Activated CD4-positive, alpha-beta T cell treated with anti-CD3 and anti-CD28 coated beads, Interleukin-2, amount 50 U/mL, for 48 hours (primary cell): Measurements from ENCODE around the gene FAM193A.
"Not testable (repeated sequence)": the region's sequence is repeated elsewhere in the genome, so short reads cannot be mapped to it uniquely, and the experiment has no call there.

Experiments
- DNase-seq, 2 experiments: peaks; one replicate each; pipeline ENCODE4 v3.0.0-alpha.2; 2020

FAM193A gene

GRCh38 chr4:2660596-2661211, 124.3 kb downstream of the FAM193A start:
- DNase-seq: no peak

DNA sequence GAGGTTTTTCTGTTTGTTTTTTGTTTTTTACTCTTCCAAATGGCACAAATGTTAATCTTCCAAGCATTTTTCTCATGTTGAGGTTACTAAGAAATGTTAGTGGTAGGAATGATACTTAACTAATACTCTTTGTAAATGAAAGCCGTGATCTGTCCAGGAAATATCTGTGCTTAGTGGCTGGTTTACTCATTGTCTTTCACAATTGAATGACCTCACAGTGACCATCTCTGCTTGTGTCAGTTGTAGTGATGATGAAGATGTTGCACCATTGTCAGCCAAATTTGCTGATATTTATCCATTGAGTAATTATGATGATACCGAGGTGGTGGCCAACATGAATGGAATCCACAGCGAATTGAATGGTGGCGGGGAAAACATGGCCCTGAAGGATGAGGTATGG, 126.2 kb downstream of the FAM193A start:
- DNase-seq: no peak

GRCh38 chr4:2663275-2663674, 126.8 kb downstream of the FAM193A start:
- no peak for DNase-seq

- no peak for DNase-seq
Observed at GRCh38 chr4:2666722-2667247, 130.3 kb downstream of the FAM193A start.

GRCh38 chr4:2667428-2667827, 131.0 kb downstream of the FAM193A start:
- DNase-seq: no peak

- DNase-seq: no peak
Observed at GRCh38 chr4:2671267-2671895, 134.9 kb downstream of the FAM193A start.

GRCh38 chr4:2672082-2672481, 135.6 kb downstream of the FAM193A start:
- DNase-seq: no peak

DNA sequence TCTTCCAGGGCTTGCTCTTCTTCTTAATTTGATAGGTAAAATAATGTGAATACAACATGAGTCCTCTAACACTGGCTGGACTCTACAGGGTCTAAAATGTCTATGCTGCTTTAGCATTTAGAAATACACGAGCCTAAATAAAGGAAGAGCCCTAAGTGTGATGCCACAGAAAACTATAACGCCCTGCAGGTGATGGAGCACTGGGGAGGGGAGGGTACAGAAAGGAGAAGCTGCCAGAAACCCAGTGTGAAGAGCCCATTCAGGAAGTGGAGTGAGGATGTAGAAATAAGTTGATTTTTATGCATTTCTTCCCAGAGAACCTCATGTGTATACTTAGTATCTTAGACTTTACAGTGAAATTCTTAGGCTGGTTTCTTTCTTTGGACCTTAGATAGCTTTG, 136.3 kb downstream of the FAM193A start:
- no peak for DNase-seq

DNA sequence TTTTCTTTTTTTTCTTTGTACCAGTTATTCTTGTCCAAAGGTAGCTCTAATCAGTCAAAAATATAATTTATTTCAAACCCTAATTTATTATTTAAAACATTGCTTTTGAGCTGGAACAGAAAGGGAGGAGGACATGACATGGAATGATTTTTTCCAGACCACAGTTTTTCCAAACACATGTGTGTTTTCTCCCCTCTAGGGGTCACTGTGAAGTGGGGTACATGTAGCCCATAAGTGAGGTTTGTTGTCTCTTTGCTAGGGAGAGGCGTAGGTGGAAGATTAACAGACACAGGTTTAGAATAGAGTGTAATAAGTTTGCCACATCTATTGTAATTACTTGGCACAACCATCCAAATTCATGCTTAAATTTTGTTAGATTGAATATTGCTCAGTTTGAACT, 136.7 kb downstream of the FAM193A start:
- no peak for DNase-seq

DNA sequence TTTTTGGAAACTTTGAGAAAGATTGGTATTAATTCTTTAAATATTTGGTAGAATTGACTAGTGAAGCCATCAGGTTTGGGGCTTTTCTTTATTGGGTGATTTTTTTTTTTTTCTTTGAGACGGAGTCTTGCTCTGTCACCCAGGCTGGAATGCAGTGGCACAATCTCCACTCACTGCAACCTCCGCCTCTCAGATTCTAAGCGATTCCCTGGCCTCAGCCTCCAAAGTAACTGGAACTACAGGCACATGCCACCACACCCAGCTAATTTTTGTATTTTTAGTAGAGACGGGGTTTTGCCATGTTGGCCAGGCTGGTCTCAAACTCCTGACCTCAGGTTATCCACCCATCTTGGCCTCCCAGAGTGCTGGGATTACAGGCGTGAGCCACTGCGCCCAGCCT, 143.3 kb downstream of the FAM193A start:
- not testable (repeated sequence) for DNase-seq

DNA sequence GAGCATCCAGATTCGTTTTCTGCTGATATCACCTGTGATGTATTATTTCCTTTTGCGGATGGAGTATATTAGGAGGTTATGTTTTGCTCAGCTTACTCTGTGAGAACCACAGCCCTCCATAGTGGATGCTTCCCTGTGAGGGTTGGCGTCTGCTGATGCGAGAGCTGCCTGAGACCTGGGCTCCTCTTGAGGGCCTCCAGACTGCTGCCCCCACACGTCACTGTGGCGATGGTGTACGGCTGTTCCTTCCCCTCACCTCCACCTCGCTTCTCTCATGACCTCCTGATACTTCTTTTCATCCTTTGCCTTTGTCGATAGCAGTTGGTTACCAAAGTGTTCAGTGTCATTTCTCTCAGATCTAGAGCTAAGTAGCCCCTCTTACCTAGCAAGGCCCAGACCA, 148.0 kb downstream of the FAM193A start:
- DNase-seq: no peak

DNA sequence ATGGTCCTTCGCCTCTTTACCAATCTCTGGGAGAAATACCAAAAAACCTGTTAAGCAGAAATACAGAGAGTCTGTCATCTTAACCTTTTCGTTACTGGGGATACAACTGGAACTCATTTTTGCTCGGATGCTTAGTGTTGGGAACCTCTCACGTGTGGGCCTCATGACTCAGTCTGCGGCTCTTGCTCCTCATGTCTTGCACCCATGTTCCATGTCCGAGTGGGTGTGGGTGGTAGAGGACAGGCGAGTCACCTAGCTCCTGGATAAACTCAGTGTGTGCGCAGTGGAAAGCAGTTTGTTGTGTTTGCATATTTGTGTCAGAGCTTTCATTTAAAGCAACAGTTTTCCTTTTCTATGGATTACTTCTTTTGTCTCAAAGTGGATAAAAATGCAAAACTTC, 149.1 kb downstream of the FAM193A start:
- no peak for DNase-seq

DNA sequence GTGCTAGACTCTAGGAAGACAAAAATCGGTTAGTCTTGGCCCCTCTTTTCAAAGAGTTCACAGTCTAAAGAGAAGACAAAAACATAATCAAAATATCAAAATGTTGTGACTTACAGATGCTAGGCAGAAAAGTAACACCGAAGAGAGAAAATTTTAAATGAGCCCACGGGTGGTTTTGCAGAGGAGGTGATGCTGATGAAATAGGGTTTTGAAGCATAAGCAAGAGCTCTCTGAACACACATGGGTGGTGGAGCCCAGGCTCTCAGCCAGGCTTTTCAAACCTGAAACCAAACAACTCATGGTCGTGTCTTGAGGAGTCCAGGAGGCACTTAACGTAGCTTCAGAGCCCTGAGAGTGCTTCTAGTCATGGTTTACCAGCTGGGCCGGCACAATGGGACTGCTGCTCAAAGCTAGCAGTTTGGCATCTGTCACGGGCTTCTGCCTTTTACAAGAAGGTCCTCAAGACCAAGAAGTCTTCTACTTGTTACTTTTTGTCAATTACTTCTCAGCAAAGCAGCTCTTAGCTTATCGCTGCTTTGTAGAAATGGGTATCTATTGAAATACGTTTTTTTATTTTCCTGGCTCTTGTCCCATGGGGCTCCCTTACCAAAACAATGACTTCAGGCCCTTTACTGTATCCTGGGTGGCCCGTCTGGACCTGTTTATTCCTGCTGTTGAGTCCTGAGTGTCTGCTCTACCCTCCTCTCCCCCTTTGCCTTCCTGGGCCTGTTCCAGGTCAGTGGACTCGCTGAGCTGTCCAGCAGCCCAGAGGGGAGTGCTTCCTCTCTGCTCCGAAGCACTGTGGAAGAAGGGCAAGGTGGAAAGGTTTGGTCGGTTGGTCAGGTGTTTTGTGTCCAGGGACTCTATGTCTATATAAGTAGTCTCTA, 150.2 kb downstream of the FAM193A start:
- no peak for DNase-seq

DNA sequence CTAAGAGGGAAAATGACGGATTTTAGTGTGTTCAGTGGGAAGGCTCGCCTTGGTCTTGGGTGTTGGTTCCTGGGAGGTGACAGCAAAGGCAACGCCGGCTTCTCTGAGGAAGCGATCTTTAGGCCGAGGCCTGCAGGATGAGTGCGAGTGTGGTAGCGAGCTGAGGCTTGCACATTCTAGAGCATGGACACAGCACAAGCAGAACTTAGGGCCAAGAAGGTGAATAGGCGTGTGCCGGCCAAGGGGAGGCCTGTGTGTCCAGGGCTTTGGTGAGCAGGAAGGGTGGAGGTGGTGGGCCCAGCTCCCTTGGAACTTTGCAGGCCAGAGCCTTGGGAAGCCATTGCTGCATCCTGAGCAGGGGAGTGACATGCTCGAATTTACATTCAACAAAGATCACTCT, 151.8 kb downstream of the FAM193A start:
- no peak for DNase-seq

DNA sequence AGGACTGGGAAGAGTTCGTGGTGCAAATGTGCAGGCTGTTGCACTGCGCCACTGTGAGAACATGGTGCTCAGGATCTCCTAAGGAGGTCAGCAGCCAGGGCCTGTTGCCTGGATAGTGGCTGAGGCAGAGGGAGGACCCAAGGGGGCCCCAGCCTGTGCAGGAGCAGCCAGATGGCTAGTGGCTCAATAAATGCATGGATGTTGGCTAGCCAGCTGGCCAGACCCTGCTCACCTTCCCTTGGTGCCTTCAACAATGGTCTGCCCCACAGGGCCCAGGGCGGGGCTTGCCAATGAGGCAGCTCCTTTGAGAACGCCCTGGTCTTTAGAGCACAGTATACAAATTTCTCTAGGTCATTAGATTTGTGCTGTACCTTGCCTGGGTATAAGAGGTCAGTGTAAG, 152.2 kb downstream of the FAM193A start:
- no peak for DNase-seq

GRCh38 chr4:2689114-2689513, 152.7 kb downstream of the FAM193A start:
- DNase-seq: no peak

- DNase-seq: peak in 1 of 2 experiments; percentile 31
Observed at GRCh38 chr4:2689825-2690700, 153.6 kb downstream of the FAM193A start.

- DNase-seq: no peak
Observed at GRCh38 chr4:2691313-2691712, 154.9 kb downstream of the FAM193A start.

- peak; percentile 27 to 52 for DNase-seq
Observed at GRCh38 chr4:2691952-2692435, 155.5 kb downstream of the FAM193A start.

DNA sequence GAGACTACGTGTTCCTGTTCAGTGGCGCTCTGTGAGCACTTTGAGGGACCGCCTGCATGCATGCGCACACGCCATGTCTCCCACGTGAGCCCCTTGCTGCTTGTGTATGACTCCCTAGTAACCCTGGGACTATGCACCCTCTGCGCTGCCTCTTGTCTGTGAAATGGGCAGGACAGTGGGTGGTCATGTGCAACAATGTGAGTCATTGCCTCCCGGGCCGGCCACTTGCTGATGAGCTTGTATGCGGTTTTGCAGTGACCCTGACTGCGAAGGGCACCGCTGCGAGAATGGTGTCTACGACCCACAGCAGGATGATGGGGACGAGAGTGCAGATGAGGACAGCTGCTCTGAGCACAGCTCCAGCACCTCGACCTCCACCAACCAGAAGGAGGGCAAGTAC, 158.2 kb downstream of the FAM193A start:
- DNase-seq: no peak

DNA sequence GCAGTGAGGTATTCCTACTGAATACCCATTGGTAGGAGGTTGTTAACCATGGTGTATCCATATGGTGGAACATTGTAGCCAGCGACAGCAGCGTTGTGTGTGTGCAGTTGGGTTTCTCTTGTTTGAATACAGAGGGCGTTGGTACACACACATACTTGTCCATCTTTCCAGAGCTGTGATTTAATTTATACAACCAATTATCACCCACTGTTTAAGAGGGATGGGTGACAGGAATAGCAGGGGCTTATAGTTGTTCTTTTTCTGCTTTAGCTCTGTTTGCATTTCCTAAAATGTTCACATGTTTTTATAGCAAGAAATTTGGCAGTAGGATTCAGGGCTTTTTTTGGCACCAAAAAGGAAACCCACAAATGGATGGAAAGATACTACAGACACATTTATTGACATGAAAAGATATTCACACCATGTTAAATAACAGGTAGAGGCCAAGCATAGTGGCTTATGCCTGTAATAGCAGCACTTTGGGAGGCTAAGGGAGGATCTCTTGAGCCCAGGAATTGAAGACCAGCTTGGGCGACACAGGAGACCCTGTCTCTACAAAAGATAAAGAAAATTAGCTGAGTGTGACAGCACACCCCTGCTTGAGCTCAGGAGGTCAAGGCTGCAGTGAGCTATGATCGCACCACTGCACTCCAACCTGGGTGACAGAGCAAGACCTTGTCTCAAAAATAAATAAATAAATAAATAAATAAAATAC, 159.1 kb downstream of the FAM193A start:
- DNase-seq: no peak

- DNase-seq: no peak
Observed at GRCh38 chr4:2696423-2696822, 160.0 kb downstream of the FAM193A start.
